CD4-positive, alpha-beta T cell treated with Interleukin-4 for 4 hours (primary cell): ENCODE results near the gene TMOD2.

ENCODE experiments used
- DNase-seq: peaks from one replicate; pipeline ENCODE4 v3.0.0-alpha.2; 2020

The TMOD2 gene

DNA sequence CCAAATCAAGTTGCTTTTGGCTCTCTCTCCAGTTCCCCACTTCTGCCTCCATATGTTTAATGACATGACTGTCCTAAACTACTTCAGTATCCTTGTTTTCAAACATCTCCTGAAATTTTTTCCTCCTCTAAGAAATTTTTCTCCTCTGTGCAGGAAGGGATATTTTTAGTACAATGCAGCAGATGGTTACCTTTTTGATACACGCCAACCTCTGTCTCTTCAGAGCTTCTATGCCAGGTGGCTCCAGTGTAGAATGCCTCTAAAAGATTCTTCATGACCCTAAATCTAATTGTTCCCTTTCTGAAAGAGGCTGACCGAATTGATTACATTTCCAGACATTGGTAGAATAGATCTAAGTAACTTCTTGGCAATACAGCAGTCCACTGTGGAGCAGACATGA is 111.7 kb downstream of the TMOD2 start:
- no peak for DNase-seq

DNA sequence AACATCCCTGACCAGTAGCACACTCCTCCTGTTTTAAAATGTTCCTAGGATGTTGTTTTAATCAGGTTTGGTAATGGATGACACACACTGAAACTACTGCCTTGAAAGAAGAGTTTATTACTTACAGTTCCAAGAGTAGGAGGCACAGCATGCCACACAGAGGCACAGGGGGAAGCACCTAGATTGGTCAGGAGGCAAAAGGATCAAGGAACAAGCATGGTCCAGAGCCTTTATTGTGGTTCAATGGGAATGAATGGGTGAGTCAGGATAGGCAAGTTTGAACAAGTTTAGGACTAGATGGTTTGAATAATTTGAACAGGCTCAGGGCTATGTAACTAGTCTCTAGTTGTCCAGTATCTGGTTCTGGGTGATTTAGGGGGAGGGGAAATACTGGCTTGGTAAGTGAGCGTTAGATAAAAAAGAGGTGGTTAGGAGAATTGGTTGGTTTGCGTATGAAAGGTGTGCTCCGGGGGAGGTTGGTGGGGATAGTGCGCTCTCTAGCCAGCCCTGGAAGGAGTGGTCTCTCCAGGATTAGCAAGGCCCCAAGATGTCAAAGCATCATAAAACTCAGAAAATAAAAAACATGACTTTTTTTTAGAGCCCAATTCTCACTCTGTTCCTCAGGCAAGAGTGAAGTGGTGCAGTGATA is 113.1 kb downstream of the TMOD2 start:
- DNase-seq = no peak

DNA sequence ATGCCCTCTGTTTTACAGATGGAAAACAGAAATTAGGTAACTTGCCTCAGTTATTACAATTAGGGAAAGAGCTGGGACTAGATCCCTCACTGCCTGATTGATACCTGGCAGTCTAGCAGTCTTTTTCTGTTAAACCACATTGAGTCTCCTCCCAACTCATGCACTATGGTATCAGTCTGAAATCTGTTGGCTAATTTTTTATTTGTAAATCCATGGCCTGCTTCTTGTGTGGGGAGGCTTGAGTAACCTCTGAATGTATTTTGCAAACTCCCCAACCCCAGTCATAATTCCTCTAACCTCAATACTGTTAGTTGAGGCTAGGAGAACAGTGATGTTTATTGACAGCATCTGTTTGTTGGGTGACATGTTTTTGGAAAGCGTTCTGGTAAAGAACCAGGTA is 113.9 kb downstream of the TMOD2 start:
- DNase-seq = no peak
